ENCODE results near the gene MBOAT2. TPM values are rescaled to one million over a fixed set of nuclear protein-coding genes. Genes with fewer than 3 reads are reported as not detected.
"Not testable (repeated sequence)": the region's sequence is repeated elsewhere in the genome, so short reads cannot be mapped to it uniquely, and the experiment has no call there.

The MBOAT2 gene
- total RNA-seq, 1 donor from 2014 or later, result 1.7 TPM

GRCh38 chr2:8981876-8982275, 21.6 kb downstream of the MBOAT2 start:
- no peak for TF ChIP-seq CTCF (IDR thresholded peaks at IDR 0.05)
- no peak overlapping the region for H3K4me3 Mint-ChIP-seq
- H3K36me3 Mint-ChIP-seq (ENCODE audit: low read depth), result no peaks in the 10 kb centered on the region
- H3K27ac Mint-ChIP-seq, result no peak overlapping the region
- no peaks in the 10 kb centered on the region for H3K9me3 Mint-ChIP-seq
- intact Hi-C loops (cut with micrococcal nuclease), result no loop called here
- ChIA-PET POLR2A (no interaction called here), CTCF (no interaction called here)
- peaks cover 19% of the 10 kb centered on the region for H3K4me1 Mint-ChIP-seq
- H3K27me3 Mint-ChIP-seq, result no peaks in the 10 kb centered on the region
- DNase-seq (no peak), ATAC-seq (ENCODE audit: low read depth) (no peak)

- intact Hi-C loops (cut with micrococcal nuclease), result no loop called here
- Mint-ChIP-seq H3K4me3 (no peak overlapping the region), H3K27me3 (no peaks in the 10 kb centered on the region), H3K36me3 (ENCODE audit: low read depth) (no peaks in the 10 kb centered on the region), H3K27ac (no peak overlapping the region), H3K4me1 (peaks cover 12% of the 10 kb centered on the region), H3K9me3 (no peaks in the 10 kb centered on the region)
- ChIA-PET CTCF (no interaction called here), POLR2A (no interaction called here)
- ATAC-seq (ENCODE audit: low read depth) (no peak), DNase-seq (no peak)
- no peak for TF ChIP-seq CTCF (IDR thresholded peaks at IDR 0.05)
Measured at GRCh38 chr2:8980096-8980495, 23.4 kb downstream of the MBOAT2 start.

DNA sequence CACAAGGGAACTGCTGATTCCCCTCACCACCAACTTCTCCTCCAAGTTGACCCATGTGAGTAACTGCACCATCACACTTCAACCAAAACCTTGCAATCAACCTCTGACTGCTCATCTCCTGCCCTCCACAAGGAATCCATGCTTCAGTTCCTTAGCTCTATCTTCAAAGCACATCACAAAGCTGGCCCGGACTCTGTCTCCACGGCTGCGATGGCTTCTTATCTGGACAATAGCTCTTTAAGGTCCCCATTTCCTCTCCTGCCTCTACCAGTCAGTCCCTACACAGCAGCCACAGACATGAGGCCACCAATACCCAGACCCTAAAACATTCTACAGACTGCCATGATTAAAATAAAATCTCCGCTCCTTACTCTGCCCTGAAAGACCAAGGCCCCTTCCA, 25.7 kb downstream of the MBOAT2 start:
- no peaks in the 10 kb centered on the region for H3K4me1 Mint-ChIP-seq

GRCh38 chr2:8976442-8977259, 26.8 kb downstream of the MBOAT2 start:
- ChIA-PET POLR2A (no interaction called here), CTCF (no interaction called here)
- H3K27me3 Mint-ChIP-seq, result no peaks in the 10 kb centered on the region
- ATAC-seq (ENCODE audit: low read depth) (no peak), DNase-seq (no peak)
- H3K36me3 Mint-ChIP-seq (ENCODE audit: low read depth), result no peaks in the 10 kb centered on the region
- no peak overlapping the region for H3K4me3 Mint-ChIP-seq
- no peak for TF ChIP-seq CTCF (IDR thresholded peaks at IDR 0.05)
- H3K4me1 Mint-ChIP-seq, result no peaks in the 10 kb centered on the region
- H3K27ac Mint-ChIP-seq, result no peak overlapping the region
- intact Hi-C loops (cut with micrococcal nuclease), result no loop called here
- H3K9me3 Mint-ChIP-seq, result no peaks in the 10 kb centered on the region

More for the DNA sequence above, 25.7 kb downstream of the MBOAT2 start:
- intact Hi-C loops (cut with micrococcal nuclease), result no loop called here
- no peak overlapping the region for H3K27ac Mint-ChIP-seq
- no peak overlapping the region for H3K4me3 Mint-ChIP-seq
- CTCF ChIA-PET, result no interaction called here
- DNase-seq (no peak), ATAC-seq (ENCODE audit: low read depth) (no peak)
- POLR2A ChIA-PET, result no interaction called here
- no peaks in the 10 kb centered on the region for H3K36me3 Mint-ChIP-seq (ENCODE audit: low read depth)
- TF ChIP-seq CTCF (IDR thresholded peaks at IDR 0.05), result no peak
- no peaks in the 10 kb centered on the region for H3K9me3 Mint-ChIP-seq
- no peaks in the 10 kb centered on the region for H3K27me3 Mint-ChIP-seq

DNA sequence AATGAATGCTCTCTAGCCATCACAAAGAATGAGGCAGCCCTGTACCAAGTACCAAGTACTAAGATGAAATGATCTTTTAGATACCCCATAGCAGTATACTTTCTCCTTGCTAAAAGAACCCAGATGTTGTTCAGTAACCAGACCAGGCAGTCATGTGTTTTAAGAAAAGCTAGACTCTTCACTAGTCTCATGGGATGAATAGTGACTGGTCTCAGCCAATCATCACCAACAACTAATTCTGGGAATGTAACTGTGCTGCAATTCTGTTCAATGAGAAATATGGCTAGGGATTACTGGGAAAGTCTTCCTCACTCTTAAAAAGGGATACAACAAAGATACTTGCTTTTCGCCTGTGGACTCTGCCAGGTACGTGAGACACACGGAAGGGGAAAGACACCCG, 29.5 kb downstream of the MBOAT2 start:
- ChIA-PET CTCF (no interaction called here), POLR2A (no interaction called here)
- Mint-ChIP-seq H3K4me1 (no peaks in the 10 kb centered on the region), H3K36me3 (ENCODE audit: low read depth) (no peaks in the 10 kb centered on the region), H3K4me3 (no peak overlapping the region), H3K27ac (no peak overlapping the region), H3K9me3 (no peaks in the 10 kb centered on the region), H3K27me3 (no peaks in the 10 kb centered on the region)
- intact Hi-C loops (cut with micrococcal nuclease), result no loop called here
- no peak for TF ChIP-seq CTCF (IDR thresholded peaks at IDR 0.05)
- DNase-seq, result no peak
- no peak for ATAC-seq (ENCODE audit: low read depth)

DNA sequence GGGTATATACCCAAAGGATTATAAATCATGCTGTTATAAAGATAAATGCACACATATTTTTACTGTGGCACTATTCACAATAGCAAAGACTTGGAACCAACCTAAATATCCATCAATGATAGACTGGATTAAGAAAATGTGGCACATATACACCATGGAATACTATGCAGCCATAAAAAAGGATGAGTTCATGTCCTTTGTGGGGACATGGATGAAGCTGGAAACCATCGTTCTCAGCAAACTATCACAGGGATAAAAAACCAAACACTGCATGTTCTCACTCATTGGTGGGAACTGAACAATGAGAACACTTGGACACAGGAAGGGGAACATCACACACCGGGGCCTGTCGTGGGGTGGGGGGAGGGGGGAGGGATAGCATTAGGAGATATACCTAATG, 30.5 kb downstream of the MBOAT2 start:
- H3K9me3 Mint-ChIP-seq; H3K36me3 Mint-ChIP-seq (ENCODE audit: low read depth); DNase-seq; CTCF ChIA-PET; H3K27ac Mint-ChIP-seq; H3K4me3 Mint-ChIP-seq; H3K27me3 Mint-ChIP-seq; ATAC-seq (ENCODE audit: low read depth); H3K4me1 Mint-ChIP-seq; intact Hi-C loops (cut with micrococcal nuclease); POLR2A ChIA-PET: not testable (repeated sequence)

GRCh38 chr2:8972535-8972934, 30.9 kb downstream of the MBOAT2 start:
- DNase-seq; H3K4me1 Mint-ChIP-seq; intact Hi-C loops (cut with micrococcal nuclease); ATAC-seq (ENCODE audit: low read depth); H3K27ac Mint-ChIP-seq; CTCF ChIA-PET; H3K4me3 Mint-ChIP-seq; POLR2A ChIA-PET; H3K9me3 Mint-ChIP-seq; H3K36me3 Mint-ChIP-seq (ENCODE audit: low read depth); H3K27me3 Mint-ChIP-seq: not testable (repeated sequence)

- intact Hi-C loops (cut with micrococcal nuclease), result not testable (repeated sequence)
Measured at GRCh38 chr2:8969348-8969747, 34.1 kb downstream of the MBOAT2 start.

More at GRCh38 chr2:8969348-8969747, 34.1 kb downstream of the MBOAT2 start:
- DNase-seq; ATAC-seq (ENCODE audit: low read depth); POLR2A ChIA-PET; H3K4me3 Mint-ChIP-seq; H3K4me1 Mint-ChIP-seq; H3K27me3 Mint-ChIP-seq; H3K36me3 Mint-ChIP-seq (ENCODE audit: low read depth); H3K9me3 Mint-ChIP-seq; CTCF ChIA-PET; H3K27ac Mint-ChIP-seq: not testable (repeated sequence)
